Measurements from ENCODE around the gene SAMD7.

Gene SAMD7

GRCh38 chr3:169911272-169911671 is at the start of gene SAMD7:
Gene SAMD7, plus strand, starts transcription at chr3:169911572. Its CDS starts 7,927 bp downstream, at chr3:169919499.
- no peak for DNase-seq (ENCODE audit: low read depth)

GRCh38 chr3:169861871-169862270 is 49.5 kb upstream of the SAMD7 start:
- DNase-seq (ENCODE audit: low read depth) = no peak

- peak; percentile 31 for DNase-seq (ENCODE audit: low read depth)
These were observed 47.9 kb upstream of the SAMD7 start for GRCh38 chr3:169863458-169863899.

- DNase-seq (ENCODE audit: low read depth) = no peak
These were observed 47.1 kb upstream of the SAMD7 start for GRCh38 chr3:169864270-169864669.

GRCh38 chr3:169865176-169865767 is 46.1 kb upstream of the SAMD7 start:
- no peak for DNase-seq (ENCODE audit: low read depth)

- no peak for DNase-seq (ENCODE audit: low read depth)
These were observed 43.7 kb upstream of the SAMD7 start for GRCh38 chr3:169867584-169868210.

- DNase-seq (ENCODE audit: low read depth) = no peak
These were observed 43.0 kb upstream of the SAMD7 start for GRCh38 chr3:169868369-169868768.

GRCh38 chr3:169869484-169870220 is 41.7 kb upstream of the SAMD7 start, which contains the start of gene LRRC31:
Gene LRRC31, minus strand, starts transcription at chr3:169869935. Its CDS starts 128 bp downstream, at chr3:169869807.
- no peak for DNase-seq (ENCODE audit: low read depth)

- DNase-seq (ENCODE audit: low read depth) = no peak
These were observed 40.1 kb upstream of the SAMD7 start for GRCh38 chr3:169871129-169871886.

- no peak for DNase-seq (ENCODE audit: low read depth)
These were observed 32.3 kb upstream of the SAMD7 start for GRCh38 chr3:169879013-169879557.

- no peak for DNase-seq (ENCODE audit: low read depth)
These were observed 31.4 kb upstream of the SAMD7 start for GRCh38 chr3:169879845-169880575.

GRCh38 chr3:169880576-169881250 is 30.7 kb upstream of the SAMD7 start:
- no peak for DNase-seq (ENCODE audit: low read depth)

- DNase-seq (ENCODE audit: low read depth) = no peak
These were observed 24.7 kb upstream of the SAMD7 start for GRCh38 chr3:169886671-169887070.

- no peak for DNase-seq (ENCODE audit: low read depth)
These were observed 19.5 kb upstream of the SAMD7 start for GRCh38 chr3:169891886-169892285.

GRCh38 chr3:169894110-169894509 is 17.3 kb upstream of the SAMD7 start:
- no peak for DNase-seq (ENCODE audit: low read depth)

- no peak for DNase-seq (ENCODE audit: low read depth)
These were observed 16.3 kb upstream of the SAMD7 start for GRCh38 chr3:169895072-169895471.

- DNase-seq (ENCODE audit: low read depth) = no peak
These were observed 14.1 kb upstream of the SAMD7 start for GRCh38 chr3:169897284-169897683.

- no peak for DNase-seq (ENCODE audit: low read depth)
These were observed 9.9 kb upstream of the SAMD7 start for GRCh38 chr3:169901453-169901852.

GRCh38 chr3:169905404-169905803 is 6.0 kb upstream of the SAMD7 start:
- DNase-seq (ENCODE audit: low read depth) = no peak

- DNase-seq (ENCODE audit: low read depth) = no peak
These were observed 3.9 kb upstream of the SAMD7 start for GRCh38 chr3:169907476-169907875.

- no peak for DNase-seq (ENCODE audit: low read depth)
These were observed 3.4 kb upstream of the SAMD7 start for GRCh38 chr3:169907944-169908343.
